HG03039 (cell line): ENCODE data around the gene GAS2.

ENCODE experiments used
- ATAC-seq: cut with Tn5 transposase; IDR thresholded peaks from one replicate; pipeline ENCODE4 v1.9.1; 2021; ENCODE audit warnings: mild to moderate bottlenecking, moderate library complexity; ENCODE audit not compliant: unreplicated experiment

The GAS2 gene

GRCh38 chr11:22785251-22785650 is 118.8 kb downstream of the GAS2 start:
- no peak for ATAC-seq

- peak; percentile 87 for ATAC-seq
Measured at GRCh38 chr11:22786475-22786874, 120.1 kb downstream of the GAS2 start.

- no peak for ATAC-seq
Measured at GRCh38 chr11:22787055-22787454, 120.6 kb downstream of the GAS2 start.

- no peak for ATAC-seq
Measured at GRCh38 chr11:22787551-22788162, 121.2 kb downstream of the GAS2 start.

GRCh38 chr11:22792497-22792896 is 126.1 kb downstream of the GAS2 start:
- ATAC-seq = peak; percentile 62

- ATAC-seq = no peak
Measured at GRCh38 chr11:22795914-22796313, 129.5 kb downstream of the GAS2 start.

- no peak for ATAC-seq
Measured at GRCh38 chr11:22797047-22797446, 130.6 kb downstream of the GAS2 start.

- ATAC-seq = no peak
Measured at GRCh38 chr11:22798901-22799300, 132.5 kb downstream of the GAS2 start.

- ATAC-seq = no peak
Measured at GRCh38 chr11:22800482-22800881, 134.1 kb downstream of the GAS2 start.

- no peak for ATAC-seq
Measured at GRCh38 chr11:22802861-22803260, 136.4 kb downstream of the GAS2 start.

GRCh38 chr11:22807391-22807790 is 141.0 kb downstream of the GAS2 start:
- ATAC-seq = no peak

GRCh38 chr11:22807855-22808570 is 141.6 kb downstream of the GAS2 start:
- peak; percentile 96 for ATAC-seq

- peak; percentile 25 for ATAC-seq
Measured at GRCh38 chr11:22808571-22809197, 142.3 kb downstream of the GAS2 start.

- ATAC-seq = no peak
Measured at GRCh38 chr11:22809893-22810292, 143.5 kb downstream of the GAS2 start.

- no peak for ATAC-seq
Measured at GRCh38 chr11:22822203-22822602, 155.8 kb downstream of the GAS2 start.

GRCh38 chr11:22828373-22828772 is 162.0 kb downstream of the GAS2 start:
- no peak for ATAC-seq

- peak; percentile 94 for ATAC-seq
Measured at GRCh38 chr11:22829231-22830081, 163.0 kb downstream of the GAS2 start, which contains the start of gene SVIP. Gene SVIP (minus strand): TSS chr11:22829801. CDS start chr11:22829748, 53 bp downstream.

GRCh38 chr11:22830082-22830414 is 163.6 kb downstream of the GAS2 start:
- no peak for ATAC-seq

GRCh38 chr11:22832315-22833015 is 166.1 kb downstream of the GAS2 start:
- ATAC-seq = no peak

GRCh38 chr11:22846726-22847125 is 180.3 kb downstream of the GAS2 start:
- ATAC-seq = no peak

- no peak for ATAC-seq
Measured at GRCh38 chr11:22851477-22851876, 185.1 kb downstream of the GAS2 start.
